GM23338 (cell line): ENCODE data around the gene ABCB8. TPM values are rescaled to one million over a fixed set of nuclear protein-coding genes. Genes with fewer than 3 reads are reported as not detected.

Experiments used
- ATAC-seq: fragments of 200-7000 bp; cut with Tn5 transposase; 3 replicates; pipeline ENCODE4 v1.9.1; 2020
- DNase-seq: peaks from one replicate; pipeline ENCODE4 v3.0.0-alpha.2; 2015; ENCODE audit warnings: low spot score
- H2AFZ ChIP-seq: fragments of 200-600 bp; sonication (generic); 2 replicates; pipeline ENCODE4 v1.8.0; 2016; ENCODE audit warnings: antibody characterized with exemption, mild to moderate bottlenecking, moderate library complexity
- H3F3A ChIP-seq: fragments of 200-600 bp; sonication (generic); replicated peaks from 2 replicates; pipeline ENCODE4 v1.8.0; 2017; ENCODE audit warnings: antibody characterized with exemption, mixed run types, low read depth
- H3K27ac ChIP-seq: fragments of 200-600 bp; sonication (generic); 2 replicates; pipeline ENCODE4 v1.6.1; 2016; ENCODE audit warnings: low read depth
- H3K27me3 ChIP-seq: fragments of 200-600 bp; sonication (generic); 2 replicates; pipeline ENCODE4 v1.8.0; 2016; ENCODE audit warnings: mild to moderate bottlenecking, mixed run types, moderate library complexity; ENCODE audit not compliant: insufficient read depth
- H3K36me3 ChIP-seq: fragments of 200-600 bp; sonication (generic); 2 replicates; pipeline ENCODE4 v1.8.0; 2016; ENCODE audit warnings: mild to moderate bottlenecking; ENCODE audit not compliant: insufficient read depth
- H3K4me1 ChIP-seq: fragments of 200-600 bp; sonication (generic); 2 replicates; pipeline ENCODE4 v1.8.0; 2016; ENCODE audit warnings: mild to moderate bottlenecking, moderate library complexity; ENCODE audit not compliant: insufficient read depth
- H3K4me2 ChIP-seq: fragments of 200-600 bp; sonication (generic); 2 replicates; pipeline ENCODE4 v1.7.1; 2017; ENCODE audit warnings: mixed run types
- H3K4me3 ChIP-seq: fragments of 200-600 bp; sonication (generic); 2 replicates; pipeline ENCODE4 v1.6.1; 2016; ENCODE audit warnings: mixed run types
- H3K79me2 ChIP-seq: fragments of 200-600 bp; sonication (generic); replicated peaks from 2 replicates; pipeline ENCODE4 v1.8.0; 2017; ENCODE audit warnings: mild to moderate bottlenecking; ENCODE audit not compliant: insufficient read depth
- H3K9me2 ChIP-seq: fragments of 200-600 bp; sonication (generic); 2 replicates; pipeline ENCODE4 v1.8.0; 2017; ENCODE audit not compliant: insufficient read depth
- H4K20me1 ChIP-seq: fragments of 200-600 bp; sonication (generic); replicated peaks from 2 replicates; pipeline ENCODE4 v1.8.0; 2017; ENCODE audit warnings: mild to moderate bottlenecking; ENCODE audit not compliant: insufficient read depth
- H3K27ac Mint-ChIP-seq: 2 replicates; pipeline ENCODE4 v1.8.0; 2020; ENCODE audit warnings: inconsistent platforms, mild to moderate bottlenecking, moderate library complexity, mixed read lengths
- H3K27me3 Mint-ChIP-seq: 3 replicates; pipeline ENCODE4 v1.8.0; 2022; ENCODE audit warnings: low read depth, mild to moderate bottlenecking, moderate library complexity, mixed read lengths, inconsistent platforms; ENCODE audit not compliant: insufficient read depth, poor library complexity
- H3K36me3 Mint-ChIP-seq: 3 replicates; pipeline ENCODE4 v1.8.0; 2021; ENCODE audit warnings: low read depth, mild to moderate bottlenecking, inconsistent platforms, moderate library complexity, mixed read lengths
- H3K4me1 Mint-ChIP-seq: 3 replicates; pipeline ENCODE4 v1.8.0; 2020; ENCODE audit warnings: mild to moderate bottlenecking, inconsistent platforms, mixed read lengths
- H3K4me3 Mint-ChIP-seq: 3 replicates; pipeline ENCODE4 v1.8.0; 2021; ENCODE audit warnings: moderate library complexity, mild to moderate bottlenecking, inconsistent platforms, mixed read lengths
- H3K9me3 Mint-ChIP-seq: 3 replicates; pipeline ENCODE4 v1.8.0; 2020; ENCODE audit warnings: moderate library complexity, mild to moderate bottlenecking, inconsistent platforms, mixed read lengths
- CREB1 ChIP-seq: fragments of 250-450 bp; sonication (Bioruptor Pico); IDR thresholded peaks from 2 replicates; pipeline ENCODE4 v1.5.0; 2020; ENCODE audit warnings: low read depth, mild to moderate bottlenecking, moderate library complexity
- EZH2 ChIP-seq: fragments of 200-600 bp; sonication (generic); IDR thresholded peaks from one replicate; pipeline ENCODE4 v1.8.0; 2017; ENCODE audit warnings: antibody characterized with exemption, mild to moderate bottlenecking, low read depth; ENCODE audit not compliant: unreplicated experiment
- EZH2phosphoT487 ChIP-seq: fragments of 200-600 bp; sonication (generic); IDR thresholded peaks from one replicate; pipeline ENCODE4 v1.8.1; 2018; ENCODE audit warnings: antibody characterized with exemption; ENCODE audit not compliant: unreplicated experiment
- JUNB ChIP-seq: IDR thresholded peaks from one replicate; pipeline ENCODE4 v1.6.1; 2016; ENCODE audit warnings: antibody characterized with exemption; ENCODE audit not compliant: unreplicated experiment
- NANOG ChIP-seq: IDR thresholded peaks from 2 replicates; pipeline ENCODE4 v1.6.1; 2016; ENCODE audit warnings: antibody characterized with exemption, borderline replicate concordance
- POLR2AphosphoS5 ChIP-seq: IDR thresholded peaks from 2 replicates; pipeline ENCODE4 v1.6.1; 2016; ENCODE audit warnings: antibody characterized with exemption, low read depth
- STAT1 ChIP-seq: IDR thresholded peaks from one replicate; pipeline ENCODE4 v1.6.1; 2016; ENCODE audit warnings: antibody characterized with exemption; ENCODE audit not compliant: unreplicated experiment
- ZNF114 ChIP-seq: fragments of 250-450 bp; sonication (Bioruptor Pico); IDR thresholded peaks from 2 replicates; pipeline ENCODE4 v1.5.0; 2020; ENCODE audit warnings: mild to moderate bottlenecking, moderate library complexity
- ZNF331 ChIP-seq: fragments of 250-450 bp; sonication (Bioruptor Pico); IDR thresholded peaks from 2 replicates; pipeline ENCODE4 v1.5.0; 2020; ENCODE audit warnings: low read depth, mild to moderate bottlenecking, moderate library complexity
- polyA plus RNA-seq: library from polyadenylated mRNA; unstranded; fragments of >200 nt; fragmentation: Nextera tagmentation; extraction: Ambion mirVana; gene quantifications from 2 replicates; pipeline ENCODE4 v1.2.1, GENCODE V29; 2016
- total RNA-seq: library from RNA; depleted of rRNA; stranded (reverse); fragments of >200 nt; shearing (Covaris generic); gene quantifications from 2 replicates; pipeline ENCODE4 v1.2.3, GENCODE V29; 2014
- TF ChIP-seq, protein P1 (sequence below): fragments of 250-450 bp; sonication (Bioruptor Pico); IDR thresholded peaks from 2 replicates; pipeline ENCODE4 v1.5.0; 2020; ENCODE audit warnings: mild to moderate bottlenecking, moderate library complexity
- TF ChIP-seq, protein P2 (sequence below), 2 experiments: fragments of 200-600 bp in 1 of 2; sonication (generic) in 1 of 2; conservative IDR thresholded peaks; 2 replicates each; pipeline versions ENCODE4 v1.5.1 to v1.6.1; 2016 to 2017; ENCODE audit warnings: antibody characterized with exemption in 2 of 2, low read depth in 2 of 2, mild to moderate bottlenecking in 2 of 2, moderate library complexity in 1 of 2
- TF ChIP-seq, protein P3 (sequence below): IDR thresholded peaks from 2 replicates; pipeline ENCODE4 v1.6.1; 2016; ENCODE audit warnings: antibody characterized with exemption
- TF ChIP-seq, protein P4 (sequence below): IDR thresholded peaks from one replicate; pipeline ENCODE4 v1.6.1; 2018; ENCODE audit warnings: antibody characterized with exemption; ENCODE audit not compliant: unreplicated experiment

Gene ABCB8
- total and polyA plus RNA-seq, 2 experiments from 2014 or later = 11.4 to 27.1 TPM

DNA sequence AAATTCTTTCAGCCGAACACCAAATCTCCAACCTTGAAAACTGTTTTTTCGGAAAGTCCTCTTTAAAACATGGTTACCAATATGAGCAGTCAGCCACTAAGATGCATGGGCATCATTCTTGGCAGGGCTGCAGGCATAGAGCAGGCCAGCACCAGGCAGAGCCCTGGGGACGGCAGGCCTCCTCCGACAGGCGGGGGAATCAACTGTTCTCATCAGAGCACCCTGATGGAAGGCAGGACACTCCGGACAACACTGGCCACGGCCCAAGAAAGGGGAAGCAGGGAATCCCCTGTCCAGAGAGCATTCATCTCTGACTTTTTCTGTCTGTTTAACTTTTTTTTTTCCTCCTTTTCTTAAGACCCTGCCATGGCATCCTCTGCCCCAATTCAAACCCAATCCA, 38.8 kb upstream of the ABCB8 start:
- Histone ChIP-seq H2AFZ (no peak overlapping the region), H3F3A (no peaks in the 10 kb centered on the region), H3K4me2 (no peak overlapping the region), H3K9me2 (no peaks in the 10 kb centered on the region), H3K4me1 (peaks cover 12% of the 10 kb centered on the region), H3K36me3 (no peaks in the 10 kb centered on the region), H4K20me1 (no peaks in the 10 kb centered on the region), H3K4me3 (no peak overlapping the region), H3K27me3 (no peaks in the 10 kb centered on the region), H3K79me2 (no peaks in the 10 kb centered on the region), H3K27ac (no peak overlapping the region)
- ATAC-seq (no peak), DNase-seq (no peak)
- H3K27ac Mint-ChIP-seq = no peak overlapping the region
- peaks cover 26% of the 10 kb centered on the region for H3K36me3 Mint-ChIP-seq
- TF ChIP-seq STAT1 (no peak), JUNB (no peak), CREB1 (no peak), POLR2AphosphoS5 (no peak), ZNF331 (CRISPR knock-in tag) (no peak), ZNF114 (CRISPR knock-in tag) (no peak), NANOG (no peak), EZH2phosphoT487 (no peak), EZH2 (no peak)
- TF ChIP-seq, protein P1, sequence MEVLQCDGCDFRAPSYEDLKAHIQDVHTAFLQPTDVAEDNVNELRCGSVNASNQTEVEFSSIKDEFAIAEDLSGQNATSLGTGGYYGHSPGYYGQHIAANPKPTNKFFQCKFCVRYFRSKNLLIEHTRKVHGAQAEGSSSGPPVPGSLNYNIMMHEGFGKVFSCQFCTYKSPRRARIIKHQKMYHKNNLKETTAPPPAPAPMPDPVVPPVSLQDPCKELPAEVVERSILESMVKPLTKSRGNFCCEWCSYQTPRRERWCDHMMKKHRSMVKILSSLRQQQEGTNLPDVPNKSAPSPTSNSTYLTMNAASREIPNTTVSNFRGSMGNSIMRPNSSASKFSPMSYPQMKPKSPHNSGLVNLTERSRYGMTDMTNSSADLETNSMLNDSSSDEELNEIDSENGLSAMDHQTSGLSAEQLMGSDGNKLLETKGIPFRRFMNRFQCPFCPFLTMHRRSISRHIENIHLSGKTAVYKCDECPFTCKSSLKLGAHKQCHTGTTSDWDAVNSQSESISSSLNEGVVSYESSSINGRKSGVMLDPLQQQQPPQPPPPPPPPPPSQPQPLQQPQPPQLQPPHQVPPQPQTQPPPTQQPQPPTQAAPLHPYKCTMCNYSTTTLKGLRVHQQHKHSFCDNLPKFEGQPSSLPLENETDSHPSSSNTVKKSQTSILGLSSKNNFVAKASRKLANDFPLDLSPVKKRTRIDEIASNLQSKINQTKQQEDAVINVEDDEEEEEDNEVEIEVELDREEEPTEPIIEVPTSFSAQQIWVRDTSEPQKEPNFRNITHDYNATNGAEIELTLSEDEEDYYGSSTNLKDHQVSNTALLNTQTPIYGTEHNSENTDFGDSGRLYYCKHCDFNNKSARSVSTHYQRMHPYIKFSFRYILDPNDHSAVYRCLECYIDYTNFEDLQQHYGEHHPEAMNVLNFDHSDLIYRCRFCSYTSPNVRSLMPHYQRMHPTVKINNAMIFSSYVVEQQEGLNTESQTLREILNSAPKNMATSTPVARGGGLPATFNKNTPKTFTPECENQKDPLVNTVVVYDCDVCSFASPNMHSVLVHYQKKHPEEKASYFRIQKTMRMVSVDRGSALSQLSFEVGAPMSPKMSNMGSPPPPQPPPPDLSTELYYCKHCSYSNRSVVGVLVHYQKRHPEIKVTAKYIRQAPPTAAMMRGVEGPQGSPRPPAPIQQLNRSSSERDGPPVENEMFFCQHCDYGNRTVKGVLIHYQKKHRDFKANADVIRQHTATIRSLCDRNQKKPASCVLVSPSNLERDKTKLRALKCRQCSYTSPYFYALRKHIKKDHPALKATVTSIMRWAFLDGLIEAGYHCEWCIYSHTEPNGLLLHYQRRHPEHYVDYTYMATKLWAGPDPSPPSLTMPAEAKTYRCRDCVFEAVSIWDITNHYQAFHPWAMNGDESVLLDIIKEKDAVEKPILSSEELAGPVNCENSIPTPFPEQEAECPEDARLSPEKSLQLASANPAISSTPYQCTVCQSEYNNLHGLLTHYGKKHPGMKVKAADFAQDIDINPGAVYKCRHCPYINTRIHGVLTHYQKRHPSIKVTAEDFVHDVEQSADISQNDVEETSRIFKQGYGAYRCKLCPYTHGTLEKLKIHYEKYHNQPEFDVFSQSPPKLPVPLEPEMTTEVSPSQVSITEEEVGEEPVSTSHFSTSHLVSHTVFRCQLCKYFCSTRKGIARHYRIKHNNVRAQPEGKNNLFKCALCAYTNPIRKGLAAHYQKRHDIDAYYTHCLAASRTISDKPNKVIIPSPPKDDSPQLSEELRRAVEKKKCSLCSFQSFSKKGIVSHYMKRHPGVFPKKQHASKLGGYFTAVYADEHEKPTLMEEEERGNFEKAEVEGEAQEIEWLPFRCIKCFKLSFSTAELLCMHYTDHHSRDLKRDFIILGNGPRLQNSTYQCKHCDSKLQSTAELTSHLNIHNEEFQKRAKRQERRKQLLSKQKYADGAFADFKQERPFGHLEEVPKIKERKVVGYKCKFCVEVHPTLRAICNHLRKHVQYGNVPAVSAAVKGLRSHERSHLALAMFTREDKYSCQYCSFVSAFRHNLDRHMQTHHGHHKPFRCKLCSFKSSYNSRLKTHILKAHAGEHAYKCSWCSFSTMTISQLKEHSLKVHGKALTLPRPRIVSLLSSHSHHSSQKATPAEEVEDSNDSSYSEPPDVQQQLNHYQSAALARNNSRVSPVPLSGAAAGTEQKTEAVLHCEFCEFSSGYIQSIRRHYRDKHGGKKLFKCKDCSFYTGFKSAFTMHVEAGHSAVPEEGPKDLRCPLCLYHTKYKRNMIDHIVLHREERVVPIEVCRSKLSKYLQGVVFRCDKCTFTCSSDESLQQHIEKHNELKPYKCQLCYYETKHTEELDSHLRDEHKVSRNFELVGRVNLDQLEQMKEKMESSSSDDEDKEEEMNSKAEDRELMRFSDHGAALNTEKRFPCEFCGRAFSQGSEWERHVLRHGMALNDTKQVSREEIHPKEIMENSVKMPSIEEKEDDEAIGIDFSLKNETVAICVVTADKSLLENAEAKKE = no peak
- TF ChIP-seq, protein P2, sequence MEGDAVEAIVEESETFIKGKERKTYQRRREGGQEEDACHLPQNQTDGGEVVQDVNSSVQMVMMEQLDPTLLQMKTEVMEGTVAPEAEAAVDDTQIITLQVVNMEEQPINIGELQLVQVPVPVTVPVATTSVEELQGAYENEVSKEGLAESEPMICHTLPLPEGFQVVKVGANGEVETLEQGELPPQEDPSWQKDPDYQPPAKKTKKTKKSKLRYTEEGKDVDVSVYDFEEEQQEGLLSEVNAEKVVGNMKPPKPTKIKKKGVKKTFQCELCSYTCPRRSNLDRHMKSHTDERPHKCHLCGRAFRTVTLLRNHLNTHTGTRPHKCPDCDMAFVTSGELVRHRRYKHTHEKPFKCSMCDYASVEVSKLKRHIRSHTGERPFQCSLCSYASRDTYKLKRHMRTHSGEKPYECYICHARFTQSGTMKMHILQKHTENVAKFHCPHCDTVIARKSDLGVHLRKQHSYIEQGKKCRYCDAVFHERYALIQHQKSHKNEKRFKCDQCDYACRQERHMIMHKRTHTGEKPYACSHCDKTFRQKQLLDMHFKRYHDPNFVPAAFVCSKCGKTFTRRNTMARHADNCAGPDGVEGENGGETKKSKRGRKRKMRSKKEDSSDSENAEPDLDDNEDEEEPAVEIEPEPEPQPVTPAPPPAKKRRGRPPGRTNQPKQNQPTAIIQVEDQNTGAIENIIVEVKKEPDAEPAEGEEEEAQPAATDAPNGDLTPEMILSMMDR (conservative IDR thresholded peaks at IDR 0.05; ENCODE audit: low read depth in 2 of 2) = no peak
- TF ChIP-seq, protein P3, sequence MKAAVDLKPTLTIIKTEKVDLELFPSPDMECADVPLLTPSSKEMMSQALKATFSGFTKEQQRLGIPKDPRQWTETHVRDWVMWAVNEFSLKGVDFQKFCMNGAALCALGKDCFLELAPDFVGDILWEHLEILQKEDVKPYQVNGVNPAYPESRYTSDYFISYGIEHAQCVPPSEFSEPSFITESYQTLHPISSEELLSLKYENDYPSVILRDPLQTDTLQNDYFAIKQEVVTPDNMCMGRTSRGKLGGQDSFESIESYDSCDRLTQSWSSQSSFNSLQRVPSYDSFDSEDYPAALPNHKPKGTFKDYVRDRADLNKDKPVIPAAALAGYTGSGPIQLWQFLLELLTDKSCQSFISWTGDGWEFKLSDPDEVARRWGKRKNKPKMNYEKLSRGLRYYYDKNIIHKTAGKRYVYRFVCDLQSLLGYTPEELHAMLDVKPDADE = no peak
- TF ChIP-seq, protein P4, sequence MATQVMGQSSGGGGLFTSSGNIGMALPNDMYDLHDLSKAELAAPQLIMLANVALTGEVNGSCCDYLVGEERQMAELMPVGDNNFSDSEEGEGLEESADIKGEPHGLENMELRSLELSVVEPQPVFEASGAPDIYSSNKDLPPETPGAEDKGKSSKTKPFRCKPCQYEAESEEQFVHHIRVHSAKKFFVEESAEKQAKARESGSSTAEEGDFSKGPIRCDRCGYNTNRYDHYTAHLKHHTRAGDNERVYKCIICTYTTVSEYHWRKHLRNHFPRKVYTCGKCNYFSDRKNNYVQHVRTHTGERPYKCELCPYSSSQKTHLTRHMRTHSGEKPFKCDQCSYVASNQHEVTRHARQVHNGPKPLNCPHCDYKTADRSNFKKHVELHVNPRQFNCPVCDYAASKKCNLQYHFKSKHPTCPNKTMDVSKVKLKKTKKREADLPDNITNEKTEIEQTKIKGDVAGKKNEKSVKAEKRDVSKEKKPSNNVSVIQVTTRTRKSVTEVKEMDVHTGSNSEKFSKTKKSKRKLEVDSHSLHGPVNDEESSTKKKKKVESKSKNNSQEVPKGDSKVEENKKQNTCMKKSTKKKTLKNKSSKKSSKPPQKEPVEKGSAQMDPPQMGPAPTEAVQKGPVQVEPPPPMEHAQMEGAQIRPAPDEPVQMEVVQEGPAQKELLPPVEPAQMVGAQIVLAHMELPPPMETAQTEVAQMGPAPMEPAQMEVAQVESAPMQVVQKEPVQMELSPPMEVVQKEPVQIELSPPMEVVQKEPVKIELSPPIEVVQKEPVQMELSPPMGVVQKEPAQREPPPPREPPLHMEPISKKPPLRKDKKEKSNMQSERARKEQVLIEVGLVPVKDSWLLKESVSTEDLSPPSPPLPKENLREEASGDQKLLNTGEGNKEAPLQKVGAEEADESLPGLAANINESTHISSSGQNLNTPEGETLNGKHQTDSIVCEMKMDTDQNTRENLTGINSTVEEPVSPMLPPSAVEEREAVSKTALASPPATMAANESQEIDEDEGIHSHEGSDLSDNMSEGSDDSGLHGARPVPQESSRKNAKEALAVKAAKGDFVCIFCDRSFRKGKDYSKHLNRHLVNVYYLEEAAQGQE = no peak
- peaks cover 15% of the 10 kb centered on the region for H3K4me1 Mint-ChIP-seq
- peaks cover 23% of the 10 kb centered on the region for H3K27me3 Mint-ChIP-seq
- H3K9me3 Mint-ChIP-seq = peaks cover 26% of the 10 kb centered on the region
- peak overlapping the region; percentile 71; the same call in 2 of the 3 replicates for H3K4me3 Mint-ChIP-seq
